OCI-LY1 (cell line): ENCODE results near the gene SLC5A11.
"Not testable (repeated sequence)": the region's sequence is repeated elsewhere in the genome, so short reads cannot be mapped to it uniquely, and the experiment has no call there.

Source experiments
- H2AFZ ChIP-seq: fragments of 200-600 bp; sonication (generic), shearing (Covaris generic); 2 replicates; pipeline ENCODE4 v1.6.0; 2014; ENCODE audit warnings: antibody characterized with exemption, mild to moderate bottlenecking, low read length
- H3F3A ChIP-seq: fragments of 200-600 bp; sonication (generic), shearing (Covaris generic); 2 replicates; pipeline ENCODE4 v1.6.0; 2014; ENCODE audit warnings: mild to moderate bottlenecking, antibody characterized with exemption, low read length, moderate library complexity; ENCODE audit not compliant: insufficient read depth
- H3K27ac ChIP-seq: fragments of 200-600 bp; sonication (generic); 2 replicates; pipeline ENCODE4 v1.5.1; 2014; ENCODE audit warnings: low read length, mixed run types, mild to moderate bottlenecking, low read depth; ENCODE audit not compliant: poor library complexity, severe bottlenecking
- H3K27me3 ChIP-seq: fragments of 200-600 bp; sonication (generic); 2 replicates; pipeline ENCODE4 v1.6.0; 2014; ENCODE audit warnings: antibody characterized with exemption, mild to moderate bottlenecking, low read length, moderate library complexity; ENCODE audit not compliant: insufficient read depth
- H3K36me3 ChIP-seq: fragments of 200-600 bp; sonication (generic); 2 replicates; pipeline ENCODE4 v1.6.1; 2014; ENCODE audit warnings: mild to moderate bottlenecking, antibody characterized with exemption, low read length, moderate library complexity, mixed read lengths; ENCODE audit not compliant: insufficient read depth
- H3K4me1 ChIP-seq: fragments of 200-600 bp; sonication (generic); 2 replicates; pipeline ENCODE4 v1.5.1; 2014; ENCODE audit warnings: mild to moderate bottlenecking, low read length, moderate library complexity; ENCODE audit not compliant: insufficient read depth, severe bottlenecking
- H3K4me2 ChIP-seq: fragments of 200-600 bp; sonication (generic), shearing (Covaris generic); 2 replicates; pipeline ENCODE4 v1.6.1; 2014; ENCODE audit warnings: low read length
- H3K4me3 ChIP-seq: fragments of 200-600 bp; sonication (generic); 2 replicates; pipeline ENCODE4 v1.5.1; 2014; ENCODE audit warnings: low read length, low read depth, mild to moderate bottlenecking, mixed read lengths; ENCODE audit not compliant: poor library complexity, severe bottlenecking
- H3K79me2 ChIP-seq: fragments of 200-600 bp; shearing (Covaris generic); 2 replicates; pipeline ENCODE4 v1.6.1; 2016; ENCODE audit warnings: mixed run types, low read length, mixed read lengths; ENCODE audit not compliant: insufficient read depth
- H3K9ac ChIP-seq: fragments of 200-600 bp; sonication (generic), shearing (Covaris generic); 2 replicates; pipeline ENCODE4 v1.6.1; 2014; ENCODE audit warnings: mild to moderate bottlenecking, low read length, mixed read lengths
- H3K9me2 ChIP-seq: fragments of 200-600 bp; sonication (generic), shearing (Covaris generic); 2 replicates; pipeline ENCODE4 v1.6.1; 2014; ENCODE audit warnings: low read depth, mild to moderate bottlenecking, low read length, mixed read lengths
- H3K9me3 ChIP-seq: fragments of 200-600 bp; shearing (Covaris generic); 2 replicates; pipeline ENCODE4 v1.6.1; 2014; ENCODE audit warnings: low read length, mixed read lengths
- H4K20me1 ChIP-seq: fragments of 200-600 bp; sonication (generic), shearing (Covaris generic); 2 replicates; pipeline ENCODE4 v1.6.0; 2016; ENCODE audit warnings: mild to moderate bottlenecking, low read length; ENCODE audit not compliant: insufficient read depth
- EZH2 ChIP-seq: fragments of 200-600 bp; sonication (generic), shearing (Covaris generic); IDR thresholded peaks from 2 replicates; pipeline ENCODE4 v1.8.0; 2017; ENCODE audit warnings: borderline replicate concordance, mixed run types, mild to moderate bottlenecking, antibody characterized with exemption, low read length, moderate library complexity, mixed read lengths
- TF ChIP-seq, protein P1 (sequence below): fragments of 200-600 bp; sonication (generic), shearing (Covaris generic); IDR thresholded peaks from 2 replicates; pipeline ENCODE4 v1.5.1; 2017; ENCODE audit warnings: mild to moderate bottlenecking, antibody characterized with exemption, low read length, moderate library complexity, mixed read lengths

Gene SLC5A11

DNA sequence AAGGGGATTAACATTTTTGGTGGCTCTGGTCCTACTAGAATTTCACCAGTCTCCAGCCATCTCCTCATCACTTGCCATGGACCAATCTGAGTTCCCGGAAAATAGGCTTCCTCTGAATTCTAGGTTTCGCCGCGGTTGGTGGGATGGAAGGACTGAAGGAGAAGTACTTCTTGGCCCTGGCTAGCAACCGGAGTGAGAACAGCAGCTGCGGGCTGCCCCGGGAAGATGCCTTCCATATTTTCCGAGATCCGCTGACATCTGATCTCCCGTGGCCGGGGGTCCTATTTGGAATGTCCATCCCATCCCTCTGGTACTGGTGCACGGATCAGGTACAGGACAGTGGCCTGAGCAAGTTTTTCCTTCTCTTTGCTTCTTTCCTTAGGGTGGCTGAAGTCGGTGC is 45.0 kb downstream of the SLC5A11 start:
- no peaks in the 10 kb centered on the region for H3K4me1 ChIP-seq
- no peaks in the 10 kb centered on the region for H3K36me3 ChIP-seq
- TF ChIP-seq, protein P1, sequence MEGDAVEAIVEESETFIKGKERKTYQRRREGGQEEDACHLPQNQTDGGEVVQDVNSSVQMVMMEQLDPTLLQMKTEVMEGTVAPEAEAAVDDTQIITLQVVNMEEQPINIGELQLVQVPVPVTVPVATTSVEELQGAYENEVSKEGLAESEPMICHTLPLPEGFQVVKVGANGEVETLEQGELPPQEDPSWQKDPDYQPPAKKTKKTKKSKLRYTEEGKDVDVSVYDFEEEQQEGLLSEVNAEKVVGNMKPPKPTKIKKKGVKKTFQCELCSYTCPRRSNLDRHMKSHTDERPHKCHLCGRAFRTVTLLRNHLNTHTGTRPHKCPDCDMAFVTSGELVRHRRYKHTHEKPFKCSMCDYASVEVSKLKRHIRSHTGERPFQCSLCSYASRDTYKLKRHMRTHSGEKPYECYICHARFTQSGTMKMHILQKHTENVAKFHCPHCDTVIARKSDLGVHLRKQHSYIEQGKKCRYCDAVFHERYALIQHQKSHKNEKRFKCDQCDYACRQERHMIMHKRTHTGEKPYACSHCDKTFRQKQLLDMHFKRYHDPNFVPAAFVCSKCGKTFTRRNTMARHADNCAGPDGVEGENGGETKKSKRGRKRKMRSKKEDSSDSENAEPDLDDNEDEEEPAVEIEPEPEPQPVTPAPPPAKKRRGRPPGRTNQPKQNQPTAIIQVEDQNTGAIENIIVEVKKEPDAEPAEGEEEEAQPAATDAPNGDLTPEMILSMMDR: no peak
- TF ChIP-seq EZH2: no peak
- no peaks in the 10 kb centered on the region for H3K27me3 ChIP-seq
- no peak overlapping the region for H3K4me2 ChIP-seq
- no peaks in the 10 kb centered on the region for H4K20me1 ChIP-seq
- no peaks in the 10 kb centered on the region for H3K9me2 ChIP-seq
- H3K9ac ChIP-seq: no peak overlapping the region
- H3K9me3 ChIP-seq: no peaks in the 10 kb centered on the region
- H3K27ac ChIP-seq: no peak overlapping the region
- no peaks in the 10 kb centered on the region for H3K79me2 ChIP-seq
- H3F3A ChIP-seq: no peaks in the 10 kb centered on the region
- no peak overlapping the region for H2AFZ ChIP-seq
- H3K4me3 ChIP-seq: no peak overlapping the region

DNA sequence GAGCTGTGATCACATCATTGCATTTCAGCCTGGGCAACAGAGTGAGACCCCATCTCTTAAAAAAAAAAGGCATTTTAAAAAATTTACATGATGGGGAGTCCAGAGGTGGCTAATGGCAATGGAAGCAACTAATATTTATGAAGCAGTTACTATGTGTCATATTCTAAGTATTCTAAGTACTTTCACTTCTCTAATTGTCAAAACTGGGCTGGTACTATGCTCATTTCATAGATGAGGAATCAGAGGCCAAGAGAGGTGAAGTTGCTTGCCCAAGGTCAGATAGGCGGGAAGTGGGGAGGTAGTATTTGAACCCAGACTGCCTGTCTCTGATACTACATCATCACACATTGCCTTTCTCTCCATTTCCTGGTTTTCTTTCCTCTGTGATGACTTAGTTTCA is 50.7 kb downstream of the SLC5A11 start:
- H3K27me3 ChIP-seq: no peaks in the 10 kb centered on the region
- no peaks in the 10 kb centered on the region for H3K4me1 ChIP-seq
- no peak overlapping the region for H3K27ac ChIP-seq
- H4K20me1 ChIP-seq: no peaks in the 10 kb centered on the region
- no peaks in the 10 kb centered on the region for H3K9me2 ChIP-seq
- H3F3A ChIP-seq: no peaks in the 10 kb centered on the region
- H3K9me3 ChIP-seq: no peaks in the 10 kb centered on the region
- H3K79me2 ChIP-seq: no peaks in the 10 kb centered on the region
- H3K4me3 ChIP-seq: no peak overlapping the region
- TF ChIP-seq EZH2: no peak
- TF ChIP-seq, protein P1: no peak
- no peak overlapping the region for H3K9ac ChIP-seq
- no peak overlapping the region for H3K4me2 ChIP-seq
- no peaks in the 10 kb centered on the region for H3K36me3 ChIP-seq
- H2AFZ ChIP-seq: no peak overlapping the region

DNA sequence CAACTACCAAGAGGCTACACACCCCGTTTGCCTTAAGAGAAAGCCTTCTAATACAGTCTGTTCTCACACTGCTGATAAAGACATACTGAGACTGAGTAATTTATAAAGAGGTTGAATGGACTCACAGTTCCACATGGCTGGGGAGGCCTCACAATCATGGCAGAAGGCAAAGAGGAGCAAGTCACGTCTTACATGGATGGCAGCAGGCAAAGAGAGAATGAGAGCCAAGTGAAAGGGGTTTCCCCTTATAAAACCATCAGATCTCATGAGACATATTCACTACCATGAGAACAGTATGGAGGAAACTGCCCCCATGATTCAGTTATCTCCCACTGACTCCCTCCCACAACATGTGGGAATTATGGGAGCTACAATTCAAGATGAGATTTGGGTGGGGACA is 51.8 kb downstream of the SLC5A11 start:
- not testable (repeated sequence) for H3K4me1 ChIP-seq, H3K9ac ChIP-seq, H3K36me3 ChIP-seq, H3K9me2 ChIP-seq, H3K79me2 ChIP-seq, H3K27ac ChIP-seq, H4K20me1 ChIP-seq, H2AFZ ChIP-seq, H3F3A ChIP-seq, H3K4me3 ChIP-seq, H3K9me3 ChIP-seq, H3K27me3 ChIP-seq, H3K4me2 ChIP-seq

DNA sequence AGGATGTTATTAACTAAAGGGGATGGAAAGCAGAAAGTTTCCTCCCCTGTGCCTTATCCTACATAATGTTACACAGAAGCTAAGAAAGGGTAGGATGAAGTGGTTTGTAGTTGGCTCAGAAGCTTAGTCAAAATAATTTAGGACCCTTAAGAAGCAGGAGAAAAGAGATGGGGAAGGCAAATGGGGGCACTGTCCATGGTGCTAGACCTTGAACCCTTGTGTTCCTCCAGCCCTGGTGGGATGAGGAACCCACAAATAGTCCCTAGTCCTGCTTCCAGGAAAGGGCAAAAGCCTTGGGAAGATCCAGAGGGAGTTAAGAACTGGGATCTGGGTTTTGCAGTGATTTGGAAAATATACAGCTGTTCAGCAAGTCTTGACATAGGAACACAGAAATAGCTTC is 54.5 kb downstream of the SLC5A11 start:
- H3K9me2 ChIP-seq: no peaks in the 10 kb centered on the region
- no peak overlapping the region for H3K4me3 ChIP-seq
- H3K27ac ChIP-seq: no peak overlapping the region
- no peaks in the 10 kb centered on the region for H3F3A ChIP-seq
- no peaks in the 10 kb centered on the region for H3K27me3 ChIP-seq
- no peaks in the 10 kb centered on the region for H3K79me2 ChIP-seq
- no peaks in the 10 kb centered on the region for H3K36me3 ChIP-seq
- no peaks in the 10 kb centered on the region for H4K20me1 ChIP-seq
- H3K9me3 ChIP-seq: no peaks in the 10 kb centered on the region
- H3K4me1 ChIP-seq: no peaks in the 10 kb centered on the region
- no peak overlapping the region for H3K4me2 ChIP-seq
- TF ChIP-seq, protein P1: no peak
- TF ChIP-seq EZH2: no peak
- H2AFZ ChIP-seq: no peak overlapping the region
- no peak overlapping the region for H3K9ac ChIP-seq
